Keratinocyte (primary cell): ENCODE measurements around the gene CDC14A. TPM values are rescaled to one million over a fixed set of nuclear protein-coding genes. Genes with fewer than 3 reads are reported as not detected.

Source experiments
- DNase-seq: peaks from one replicate; pipeline ENCODE4 v3.0.0-alpha.2; 2011; ENCODE audit warnings: low read depth, missing footprints, low spot score
- FAIRE-seq: peaks from 2 replicates; lab custom pipeline; 2011; peaks lifted over from hg19 to GRCh38; lab: Jason Lieb, UNC
- H2AFZ ChIP-seq: 2 replicates; pipeline ENCODE4 v1.6.0; 2012; ENCODE audit warnings: low read length, control low read depth, inconsistent platforms; ENCODE audit not compliant: control insufficient read depth
- H3K27ac ChIP-seq: 2 replicates; pipeline ENCODE4 v1.5.1; 2011; ENCODE audit warnings: low read length; ENCODE audit not compliant: control insufficient read depth, insufficient read depth
- H3K27me3 ChIP-seq: 3 replicates; pipeline ENCODE4 v1.6.0; 2011; ENCODE audit warnings: low read length; ENCODE audit not compliant: control insufficient read depth, insufficient read depth; ENCODE audit errors: extremely low read depth
- H3K36me3 ChIP-seq, 2 experiments: 2 replicates in 1 of 2; 3 replicates in 1 of 2; pipeline ENCODE4 v1.5.1; 2011; ENCODE audit warnings: low read length in 2 of 2, mild to moderate bottlenecking in 1 of 2; ENCODE audit not compliant: control insufficient read depth in 2 of 2, insufficient read depth in 2 of 2; ENCODE audit errors: extremely low read depth in 1 of 2
- H3K4me1 ChIP-seq: 3 replicates; pipeline ENCODE4 v1.5.1; 2011; ENCODE audit warnings: low read length; ENCODE audit not compliant: control insufficient read depth, insufficient read depth; ENCODE audit errors: extremely low read depth
- H3K4me2 ChIP-seq: 3 replicates; pipeline ENCODE4 v1.6.0; 2011; ENCODE audit warnings: low read depth, low read length; ENCODE audit not compliant: control insufficient read depth, insufficient read depth; ENCODE audit errors: extremely low read depth
- H3K4me3 ChIP-seq, 3 experiments: fragments of 200-600 bp in 1 of 3; sonication (generic) in 1 of 3; 2 replicates in 2 of 3; 3 replicates in 1 of 3; pipeline ENCODE4 v1.5.1; 2011 to 2016; ENCODE audit warnings: low read length in 3 of 3, mild to moderate bottlenecking in 3 of 3, control low read depth in 2 of 3, inconsistent platforms in 1 of 3, low read depth in 1 of 3, mixed read lengths in 1 of 3, mixed run types in 1 of 3, moderate library complexity in 1 of 3; ENCODE audit not compliant: control insufficient read depth in 2 of 3, insufficient read depth in 2 of 3; ENCODE audit errors: extremely low read depth in 1 of 3
- H3K79me2 ChIP-seq: 2 replicates; pipeline ENCODE4 v1.6.0; 2012; ENCODE audit warnings: low read length; ENCODE audit not compliant: control insufficient read depth, insufficient read depth
- H3K9ac ChIP-seq: 3 replicates; pipeline ENCODE4 v1.6.0; 2011; ENCODE audit warnings: low read length; ENCODE audit not compliant: control insufficient read depth, insufficient read depth; ENCODE audit errors: extremely low read depth
- H3K9me1 ChIP-seq: 3 replicates; pipeline ENCODE4 v1.6.0; 2011; ENCODE audit warnings: low read length; ENCODE audit not compliant: control insufficient read depth, insufficient read depth; ENCODE audit errors: extremely low read depth
- H3K9me3 ChIP-seq: 2 replicates; pipeline ENCODE4 v1.5.1; 2012; ENCODE audit warnings: low read depth, low read length; ENCODE audit not compliant: control insufficient read depth
- H4K20me1 ChIP-seq: 3 replicates; pipeline ENCODE4 v1.6.0; 2011; ENCODE audit warnings: low read length; ENCODE audit not compliant: control insufficient read depth, insufficient read depth; ENCODE audit errors: extremely low read depth
- EZH2 ChIP-seq: IDR thresholded peaks from one replicate; pipeline ENCODE4 v1.6.1; 2012; ENCODE audit warnings: inconsistent platforms, mild to moderate bottlenecking, low read length, moderate library complexity
- dilution Hi-C: fragments of 300-500 bp; cut with MboI; formaldehyde crosslinking; loops from one replicate; pipeline ENCODE4 v1.7.0; 2020; ENCODE audit warnings: low sequenced_read_pairs; ENCODE audit not compliant: extremely low pct_ligation_motif_present
- polyA plus RNA-seq, 5 experiments: library from polyadenylated mRNA; depleted of rRNA in 3 of 5; stranded (reverse) in 3 of 5; stranded (forward) in 1 of 5; unstranded in 1 of 5; fragments of >200 nt; gene quantifications; 1 replicate in 1 of 5; 2 replicates in 3 of 5; 3 replicates in 1 of 5; pipeline versions ENCODE4 v1.2.1 to v1.2.3, GENCODE V29; 2011 to 2012; ENCODE audit warnings: missing spikeins in 2 of 5, low read depth in 1 of 5, low replicate concordance in 1 of 5
- TF ChIP-seq, protein P1 (sequence below), 3 experiments: IDR thresholded peaks in 1 of 3; conservative IDR thresholded peaks in 1 of 3; optimal IDR thresholded peaks in 1 of 3; 2 replicates in 2 of 3; 3 replicates in 1 of 3; pipeline versions ENCODE3 to v1.5.1; 2011; ENCODE audit warnings: low read length in 3 of 3, mild to moderate bottlenecking in 3 of 3, moderate library complexity in 2 of 3, control low read depth in 1 of 3, inconsistent platforms in 1 of 3; ENCODE audit not compliant: insufficient read depth in 2 of 3; ENCODE audit errors: extremely low read depth in 1 of 3

CDC14A gene
- polyA plus RNA-seq, 1 donor (not counting 4 experiments of a cell fraction or from before 2014, with no cell fraction given) = 2.2 TPM

DNA sequence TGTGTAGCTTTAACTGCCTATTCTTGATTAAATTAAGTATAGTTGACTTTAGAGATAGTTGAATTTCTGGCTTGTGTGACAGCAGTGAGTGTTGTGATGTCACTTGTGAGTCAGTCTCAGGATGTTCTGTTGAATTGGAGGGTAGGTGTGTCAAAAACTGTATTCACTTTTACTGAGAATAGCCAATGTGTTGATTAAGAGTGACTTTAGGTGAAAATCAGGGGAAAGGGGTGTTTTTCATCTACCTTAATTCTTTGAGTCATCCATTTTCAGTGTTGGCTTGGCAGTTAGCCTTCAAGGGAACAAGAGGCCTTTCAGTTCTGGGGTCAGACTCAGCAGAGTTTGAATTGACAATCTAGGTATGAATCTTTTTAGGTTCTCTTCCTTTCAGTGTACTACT lies 75.9 kb downstream of the CDC14A start:
- no peak for DNase-seq
- no peaks in the 10 kb centered on the region for H3K27me3 ChIP-seq
- H3K4me1 ChIP-seq = no peaks in the 10 kb centered on the region
- no peak overlapping the region for H3K9ac ChIP-seq
- dilution Hi-C loops = no loop called here
- H3K9me3 ChIP-seq = no peaks in the 10 kb centered on the region
- no peak overlapping the region for H3K4me3 ChIP-seq
- no peaks in the 10 kb centered on the region for H4K20me1 ChIP-seq
- no peak overlapping the region for H3K4me2 ChIP-seq
- no peaks in the 10 kb centered on the region for H3K79me2 ChIP-seq
- no peak overlapping the region for H3K27ac ChIP-seq
- no peaks in the 10 kb centered on the region for H3K9me1 ChIP-seq
- TF ChIP-seq, protein P1, sequence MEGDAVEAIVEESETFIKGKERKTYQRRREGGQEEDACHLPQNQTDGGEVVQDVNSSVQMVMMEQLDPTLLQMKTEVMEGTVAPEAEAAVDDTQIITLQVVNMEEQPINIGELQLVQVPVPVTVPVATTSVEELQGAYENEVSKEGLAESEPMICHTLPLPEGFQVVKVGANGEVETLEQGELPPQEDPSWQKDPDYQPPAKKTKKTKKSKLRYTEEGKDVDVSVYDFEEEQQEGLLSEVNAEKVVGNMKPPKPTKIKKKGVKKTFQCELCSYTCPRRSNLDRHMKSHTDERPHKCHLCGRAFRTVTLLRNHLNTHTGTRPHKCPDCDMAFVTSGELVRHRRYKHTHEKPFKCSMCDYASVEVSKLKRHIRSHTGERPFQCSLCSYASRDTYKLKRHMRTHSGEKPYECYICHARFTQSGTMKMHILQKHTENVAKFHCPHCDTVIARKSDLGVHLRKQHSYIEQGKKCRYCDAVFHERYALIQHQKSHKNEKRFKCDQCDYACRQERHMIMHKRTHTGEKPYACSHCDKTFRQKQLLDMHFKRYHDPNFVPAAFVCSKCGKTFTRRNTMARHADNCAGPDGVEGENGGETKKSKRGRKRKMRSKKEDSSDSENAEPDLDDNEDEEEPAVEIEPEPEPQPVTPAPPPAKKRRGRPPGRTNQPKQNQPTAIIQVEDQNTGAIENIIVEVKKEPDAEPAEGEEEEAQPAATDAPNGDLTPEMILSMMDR (optimal IDR thresholded peaks at IDR 0.05 in 1 of 3, IDR thresholded peaks at IDR 0.05 in 1 of 3, conservative IDR thresholded peaks at IDR 0.05 in 1 of 3; ENCODE audit: extremely low read depth in 1 of 3, insufficient read depth in 2 of 3, low read length in 3 of 3) = no peak
- no peak for TF ChIP-seq EZH2
- FAIRE-seq = no peak
- no peak overlapping the region for H2AFZ ChIP-seq
- no peaks in the 10 kb centered on the region for H3K36me3 ChIP-seq

DNA sequence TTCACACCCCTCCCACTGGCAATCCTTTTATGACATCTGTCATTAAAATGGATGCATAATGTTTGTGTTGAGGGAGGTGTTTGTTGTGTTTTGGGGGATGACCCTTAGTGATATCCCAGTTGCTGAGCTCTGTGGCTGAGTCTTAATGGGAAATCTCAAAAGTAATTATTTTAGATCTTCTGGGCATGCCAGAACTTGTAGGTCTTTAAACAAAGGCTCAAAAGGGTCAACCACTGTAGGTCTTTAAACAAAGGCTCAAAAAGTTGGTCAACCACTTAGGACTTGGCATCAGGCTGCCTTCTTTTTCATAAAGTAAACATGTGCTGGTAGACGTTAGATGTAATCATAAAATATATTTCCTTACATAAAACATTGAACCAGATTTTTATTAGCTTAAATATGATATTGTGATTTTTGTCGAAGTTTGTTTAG lies 78.0 kb downstream of the CDC14A start:
- Histone ChIP-seq H3K4me1 (no peaks in the 10 kb centered on the region), H3K27me3 (no peaks in the 10 kb centered on the region), H3K4me3 (no peak overlapping the region), H3K36me3 (no peaks in the 10 kb centered on the region), H3K9ac (no peak overlapping the region), H3K79me2 (no peaks in the 10 kb centered on the region), H3K9me3 (no peaks in the 10 kb centered on the region), H3K27ac (no peak overlapping the region), H4K20me1 (no peaks in the 10 kb centered on the region), H2AFZ (no peak overlapping the region), H3K4me2 (no peak overlapping the region), H3K9me1 (no peaks in the 10 kb centered on the region)
- dilution Hi-C loops = no loop called here
- no peak for TF ChIP-seq EZH2
- TF ChIP-seq, protein P1 (optimal IDR thresholded peaks at IDR 0.05 in 1 of 3, IDR thresholded peaks at IDR 0.05 in 1 of 3, conservative IDR thresholded peaks at IDR 0.05 in 1 of 3; ENCODE audit: extremely low read depth in 1 of 3, insufficient read depth in 2 of 3, low read length in 3 of 3) = no peak
- DNase-seq = no peak
- FAIRE-seq = no peak
